Activated B cell treated with CpG ODN at 0.5 μM for 24 hours (primary cell): ENCODE measurements around the gene HM13. TPM values are rescaled to one million over a fixed set of nuclear protein-coding genes. Genes with fewer than 3 reads are reported as not detected.

Experiments used
- ATAC-seq: fragments of 200-7000 bp; cut with Tn5 transposase; one replicate; pipeline ENCODE4 v1.10.0; 2021; ENCODE audit warnings: low read depth, mild to moderate bottlenecking, moderate library complexity
- CTCF ChIA-PET: fragments of 350-600 bp; sonication (Branson Sonifier 250); formaldehyde crosslinking; loops from one replicate; lab custom pipeline; 2021; ENCODE audit warnings: antibody characterized with exemption; lab: Charles Lee
- POLR2A ChIA-PET: fragments of 350-600 bp; sonication (Branson Sonifier 250); formaldehyde crosslinking; loops from one replicate; lab custom pipeline; 2021; ENCODE audit warnings: antibody characterized with exemption; lab: Charles Lee
- DNase-seq: peaks from one replicate; pipeline ENCODE4 v3.0.0; 2022
- H3K27ac Mint-ChIP-seq: one replicate; pipeline ENCODE4 v1.8.0; 2020; ENCODE audit warnings: mixed read lengths
- H3K27me3 Mint-ChIP-seq: one replicate; pipeline ENCODE4 v1.8.0; 2021; ENCODE audit warnings: mixed read lengths
- H3K36me3 Mint-ChIP-seq: one replicate; pipeline ENCODE4 v1.8.0; 2021; ENCODE audit warnings: low read depth, mixed read lengths
- H3K4me1 Mint-ChIP-seq: one replicate; pipeline ENCODE4 v1.8.0; 2021; ENCODE audit warnings: mixed read lengths
- H3K4me3 Mint-ChIP-seq: one replicate; pipeline ENCODE4 v1.8.0; 2020; ENCODE audit warnings: mild to moderate bottlenecking, mixed read lengths
- H3K9me3 Mint-ChIP-seq: one replicate; pipeline ENCODE4 v1.8.0; 2020; ENCODE audit warnings: mixed read lengths
- CTCF ChIP-seq: fragments of 200-600 bp; IDR thresholded peaks from one replicate; pipeline ENCODE4 v1.8.0; 2022; ENCODE audit warnings: antibody characterized with exemption, mild to moderate bottlenecking
- intact Hi-C: fragments of 100-400 bp; cut with micrococcal nuclease; formaldehyde crosslinking; loops from one replicate; pipeline ENCODE4 v1.15.1; 2024
- total RNA-seq: library from RNA; stranded (reverse); gene quantifications from 2 replicates; pipeline ENCODE4 v1.2.3, GENCODE V29; 2022

The HM13 gene
- total RNA-seq, 1 donor from 2014 or later = 90.9 TPM

- TF ChIP-seq CTCF = no peak
- DNase-seq (no peak), ATAC-seq (no peak)
- Mint-ChIP-seq H3K4me3 (no peak overlapping the region), H3K4me1 (no peaks in the 10 kb centered on the region), H3K36me3 (no peaks in the 10 kb centered on the region), H3K27ac (no peak overlapping the region), H3K27me3 (peaks cover 34% of the 10 kb centered on the region), H3K9me3 (no peaks in the 10 kb centered on the region)
- ChIA-PET CTCF (interaction anchor here (1.1 kb wide), 1 partner anchor 17 kb away, joined by 4 read pairs; no protein-coding TSS in a partner anchor), POLR2A (no interaction called here)
- intact Hi-C loops = no loop called here
Measured at GRCh38 chr20:31485450-31486339, 28.5 kb upstream of the HM13 start.

- intact Hi-C loops = no loop called here
- Mint-ChIP-seq H3K9me3 (no peaks in the 10 kb centered on the region), H3K4me3 (no peak overlapping the region), H3K36me3 (no peaks in the 10 kb centered on the region), H3K4me1 (no peaks in the 10 kb centered on the region), H3K27me3 (peaks cover 25% of the 10 kb centered on the region), H3K27ac (no peak overlapping the region)
- no peak for DNase-seq
- TF ChIP-seq CTCF = no peak
- ChIA-PET POLR2A (no interaction called here), CTCF (interaction anchor here (0.7 to 1.3 kb wide), 2 partner anchors 15 to 217 kb away, joined by 3 to 4 read pairs; no protein-coding TSS in a partner anchor)
- ATAC-seq = no peak
Measured at GRCh38 chr20:31488115-31488514, 26.1 kb upstream of the HM13 start.

- DNase-seq (no peak), ATAC-seq (no peak)
- no peak for TF ChIP-seq CTCF
- peaks cover 21% of the 10 kb centered on the region for H3K27me3 Mint-ChIP-seq
- H3K4me1 Mint-ChIP-seq = no peaks in the 10 kb centered on the region
- H3K36me3 Mint-ChIP-seq = no peaks in the 10 kb centered on the region
- no peak overlapping the region for H3K27ac Mint-ChIP-seq
- intact Hi-C loops = no loop called here
- no peaks in the 10 kb centered on the region for H3K9me3 Mint-ChIP-seq
- ChIA-PET CTCF (interaction anchor here (1.3 kb wide), 1 partner anchor 14 kb away, joined by 4 read pairs; no protein-coding TSS in a partner anchor), POLR2A (no interaction called here)
- H3K4me3 Mint-ChIP-seq = no peak overlapping the region
Measured at GRCh38 chr20:31489152-31489551, 25.1 kb upstream of the HM13 start.

GRCh38 chr20:31490752-31491151, 23.5 kb upstream of the HM13 start:
- ATAC-seq = no peak
- Mint-ChIP-seq H3K9me3 (no peaks in the 10 kb centered on the region), H3K4me1 (no peaks in the 10 kb centered on the region), H3K27ac (no peak overlapping the region), H3K4me3 (no peak overlapping the region), H3K36me3 (no peaks in the 10 kb centered on the region), H3K27me3 (peaks cover 17% of the 10 kb centered on the region)
- POLR2A ChIA-PET = no interaction called here
- no peak for TF ChIP-seq CTCF
- intact Hi-C loops = no loop called here
- CTCF ChIA-PET = no interaction called here
- no peak for DNase-seq

- Mint-ChIP-seq H3K36me3 (no peaks in the 10 kb centered on the region), H3K4me1 (no peaks in the 10 kb centered on the region), H3K27me3 (peaks cover 20% of the 10 kb centered on the region), H3K9me3 (no peaks in the 10 kb centered on the region), H3K27ac (no peak overlapping the region), H3K4me3 (no peak overlapping the region)
- POLR2A ChIA-PET = no interaction called here
- TF ChIP-seq CTCF = no peak
- intact Hi-C loops = no loop called here
- CTCF ChIA-PET = no interaction called here
- DNase-seq (no peak), ATAC-seq (no peak)
Measured at GRCh38 chr20:31494131-31494530, 20.1 kb upstream of the HM13 start.
